NB4 (cell line): ENCODE results near the gene SMAD3.

ENCODE experiments used
- DNase-seq: peaks from one replicate; pipeline ENCODE4 v3.0.0; 2010; ENCODE audit warnings: low read depth
- H3K4me3 ChIP-seq: one replicate; pipeline ENCODE4 v1.5.1; 2011; ENCODE audit warnings: mild to moderate bottlenecking, low read depth, low read length, moderate library complexity
- MYC ChIP-seq: IDR thresholded peaks from 2 replicates; pipeline ENCODE4 v1.6.1; 2011; ENCODE audit warnings: low read depth, low read length
- POLR2A ChIP-seq: IDR thresholded peaks from 2 replicates; pipeline ENCODE4 v1.6.1; 2011; ENCODE audit warnings: mild to moderate bottlenecking; ENCODE audit not compliant: insufficient read length; ENCODE audit errors: extremely low read depth
- TF ChIP-seq, protein P1 (sequence below): IDR thresholded peaks from one replicate; pipeline ENCODE4 v1.5.1; 2012; ENCODE audit warnings: low read depth, low read length
- TF ChIP-seq, protein P2 (sequence below): IDR thresholded peaks from 2 replicates; pipeline ENCODE4 v1.6.1; 2011; ENCODE audit warnings: low read depth, low read length

SMAD3 gene

DNA sequence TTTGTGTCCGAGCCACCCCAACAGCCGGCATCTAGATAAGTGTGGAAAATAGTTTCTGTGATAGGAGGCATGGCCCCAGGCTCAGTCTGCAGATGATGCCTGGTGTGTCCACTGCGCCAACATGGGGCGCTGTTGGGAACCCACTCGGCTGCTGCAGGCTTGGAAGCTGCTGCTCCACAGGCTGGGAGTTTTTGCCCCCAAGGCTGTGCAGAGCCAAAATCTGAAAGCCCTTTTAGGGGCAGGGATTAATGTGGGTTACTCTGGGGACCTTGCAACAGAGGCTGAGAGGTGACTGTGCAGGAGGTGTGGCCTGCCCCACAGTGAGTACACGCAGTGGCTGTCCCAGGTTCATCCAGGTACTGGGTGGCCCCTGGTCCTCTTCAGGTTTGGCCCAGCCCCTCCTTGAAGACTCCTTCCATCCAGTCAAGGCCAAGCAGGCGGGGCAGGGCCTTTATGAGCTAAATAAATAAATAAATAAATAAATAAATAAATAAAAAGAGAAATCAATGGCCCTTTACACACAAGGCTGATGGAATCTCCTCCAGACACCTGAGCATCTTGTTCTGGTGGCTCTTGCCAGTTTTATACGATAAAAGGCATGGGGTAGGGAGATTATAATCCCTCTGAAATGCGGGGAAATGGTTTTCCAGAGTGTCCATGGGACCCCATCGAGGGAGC is 115.3 kb downstream of the SMAD3 start:
- TF ChIP-seq MYC = no peak
- TF ChIP-seq POLR2A = no peak
- TF ChIP-seq, protein P1, sequence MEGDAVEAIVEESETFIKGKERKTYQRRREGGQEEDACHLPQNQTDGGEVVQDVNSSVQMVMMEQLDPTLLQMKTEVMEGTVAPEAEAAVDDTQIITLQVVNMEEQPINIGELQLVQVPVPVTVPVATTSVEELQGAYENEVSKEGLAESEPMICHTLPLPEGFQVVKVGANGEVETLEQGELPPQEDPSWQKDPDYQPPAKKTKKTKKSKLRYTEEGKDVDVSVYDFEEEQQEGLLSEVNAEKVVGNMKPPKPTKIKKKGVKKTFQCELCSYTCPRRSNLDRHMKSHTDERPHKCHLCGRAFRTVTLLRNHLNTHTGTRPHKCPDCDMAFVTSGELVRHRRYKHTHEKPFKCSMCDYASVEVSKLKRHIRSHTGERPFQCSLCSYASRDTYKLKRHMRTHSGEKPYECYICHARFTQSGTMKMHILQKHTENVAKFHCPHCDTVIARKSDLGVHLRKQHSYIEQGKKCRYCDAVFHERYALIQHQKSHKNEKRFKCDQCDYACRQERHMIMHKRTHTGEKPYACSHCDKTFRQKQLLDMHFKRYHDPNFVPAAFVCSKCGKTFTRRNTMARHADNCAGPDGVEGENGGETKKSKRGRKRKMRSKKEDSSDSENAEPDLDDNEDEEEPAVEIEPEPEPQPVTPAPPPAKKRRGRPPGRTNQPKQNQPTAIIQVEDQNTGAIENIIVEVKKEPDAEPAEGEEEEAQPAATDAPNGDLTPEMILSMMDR = peak; percentile 16
- TF ChIP-seq, protein P2, sequence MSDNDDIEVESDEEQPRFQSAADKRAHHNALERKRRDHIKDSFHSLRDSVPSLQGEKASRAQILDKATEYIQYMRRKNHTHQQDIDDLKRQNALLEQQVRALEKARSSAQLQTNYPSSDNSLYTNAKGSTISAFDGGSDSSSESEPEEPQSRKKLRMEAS = no peak
- H3K4me3 ChIP-seq = no peak overlapping the region
- no peak for DNase-seq

DNA sequence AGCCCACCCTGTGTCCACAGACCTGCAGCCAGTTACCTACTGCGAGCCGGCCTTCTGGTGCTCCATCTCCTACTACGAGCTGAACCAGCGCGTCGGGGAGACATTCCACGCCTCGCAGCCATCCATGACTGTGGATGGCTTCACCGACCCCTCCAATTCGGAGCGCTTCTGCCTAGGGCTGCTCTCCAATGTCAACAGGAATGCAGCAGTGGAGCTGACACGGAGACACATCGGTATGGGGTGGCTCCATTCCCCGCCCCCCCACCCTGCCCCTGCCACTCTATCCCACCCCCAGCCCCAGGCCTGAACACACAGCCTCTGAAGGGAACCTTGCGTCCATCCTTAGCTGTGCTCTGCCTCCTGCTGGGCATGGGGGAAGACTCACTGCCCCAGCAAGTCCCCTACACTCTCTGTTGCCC is 115.8 kb downstream of the SMAD3 start:
- H3K4me3 ChIP-seq = no peak overlapping the region
- DNase-seq = no peak
- TF ChIP-seq, protein P1 = no peak
- TF ChIP-seq, protein P2 = no peak
- TF ChIP-seq POLR2A (no peak), MYC (no peak)

DNA sequence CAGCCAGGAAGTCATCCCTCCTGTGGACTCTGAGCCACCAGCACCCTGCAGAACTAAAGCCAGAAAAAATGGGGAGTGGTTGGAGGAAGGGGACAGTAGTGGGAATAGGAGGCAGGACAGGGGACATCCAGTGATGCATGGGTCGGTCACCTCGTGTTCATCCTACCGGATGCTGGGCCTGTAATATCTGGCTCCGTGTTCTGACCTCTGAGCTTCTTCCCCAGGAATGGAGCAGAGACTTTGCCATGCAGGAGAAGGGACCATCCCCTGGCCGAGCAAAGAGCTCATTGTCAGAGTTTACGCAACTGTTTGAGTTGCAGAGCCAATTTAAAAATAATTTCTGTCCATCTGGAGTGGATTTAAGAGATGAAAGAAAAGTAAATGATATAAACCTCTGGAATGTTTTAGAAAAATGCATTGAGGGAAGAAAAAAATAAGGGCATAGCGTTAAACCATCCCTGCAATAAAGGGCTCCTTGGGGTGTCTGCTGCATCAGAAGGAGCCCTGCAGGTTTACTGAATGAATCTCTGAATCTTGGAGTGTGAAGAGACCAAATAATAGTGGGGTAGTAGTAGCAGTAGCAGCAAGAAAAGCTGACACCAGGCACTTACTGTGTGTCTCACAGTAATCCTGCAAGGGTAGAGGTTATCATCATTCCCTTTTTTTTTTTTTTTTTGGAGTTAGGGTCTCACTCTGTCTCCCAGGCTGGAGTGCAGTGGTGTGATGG is 118.2 kb downstream of the SMAD3 start:
- H3K4me3 ChIP-seq = no peak overlapping the region
- TF ChIP-seq, protein P1 = no peak
- TF ChIP-seq, protein P2 = no peak
- TF ChIP-seq POLR2A (no peak), MYC (no peak)
- no peak for DNase-seq

DNA sequence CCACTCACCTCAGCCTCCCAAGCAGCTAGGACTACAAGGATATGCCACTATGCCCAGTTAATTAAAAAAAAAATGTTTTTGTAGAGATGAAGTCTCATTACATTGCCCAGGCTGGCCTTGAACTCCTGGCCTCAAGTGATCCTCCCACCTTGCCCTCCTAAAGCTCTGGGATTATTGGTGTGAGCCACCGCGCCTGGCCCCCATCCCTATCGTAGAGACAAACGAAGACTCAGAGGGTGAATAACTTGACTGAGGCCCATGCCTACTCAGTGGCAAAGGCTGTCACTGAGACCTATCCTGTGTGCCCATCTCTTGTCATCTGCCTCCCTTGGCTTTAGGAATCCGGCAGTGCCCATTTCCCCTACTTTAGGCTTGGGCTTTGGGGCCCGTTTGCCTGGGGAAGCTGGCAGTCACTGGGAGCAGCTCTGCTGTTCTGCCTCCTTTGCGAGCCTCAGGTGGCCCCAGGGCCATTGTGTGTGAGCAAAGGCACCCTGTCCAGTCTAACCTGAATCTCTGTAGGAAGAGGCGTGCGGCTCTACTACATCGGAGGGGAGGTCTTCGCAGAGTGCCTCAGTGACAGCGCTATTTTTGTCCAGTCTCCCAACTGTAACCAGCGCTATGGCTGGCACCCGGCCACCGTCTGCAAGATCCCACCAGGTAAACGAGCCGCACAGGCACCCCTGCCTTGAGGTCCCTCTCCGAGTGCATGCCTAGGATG is 119.0 kb downstream of the SMAD3 start:
- TF ChIP-seq POLR2A = no peak
- TF ChIP-seq, protein P1 = no peak
- TF ChIP-seq, protein P2 = no peak
- TF ChIP-seq MYC = no peak
- no peak overlapping the region for H3K4me3 ChIP-seq
- no peak for DNase-seq

DNA sequence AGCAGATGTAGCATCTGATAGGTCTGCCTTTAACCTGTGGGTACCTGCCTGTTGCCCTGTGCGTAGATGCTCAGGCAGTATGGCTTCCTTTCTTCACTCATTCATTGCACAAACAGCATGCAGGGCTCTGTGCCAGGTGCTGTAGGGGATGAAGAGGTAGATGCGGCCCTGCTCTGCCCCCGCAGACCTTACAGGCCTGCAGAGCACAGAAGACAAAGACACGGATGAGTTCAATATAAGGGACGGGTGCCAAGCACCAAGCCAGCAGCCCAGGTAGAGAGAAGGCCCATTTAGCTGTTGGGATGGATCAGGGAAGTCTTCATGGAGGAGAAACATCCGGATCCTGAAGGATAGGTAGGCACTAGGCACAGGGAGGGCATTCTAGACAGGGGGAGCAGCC is 119.6 kb downstream of the SMAD3 start:
- H3K4me3 ChIP-seq = no peak overlapping the region
- TF ChIP-seq POLR2A (no peak), MYC (no peak)
- TF ChIP-seq, protein P2 = no peak
- TF ChIP-seq, protein P1 = no peak
- DNase-seq = no peak
